Urinary bladder (tissue), 4 donors: ENCODE measurements around the gene ZFP82. TPM values are rescaled to one million over a fixed set of nuclear protein-coding genes. Genes with fewer than 3 reads are reported as not detected.
A peak's percentile ranks its signal among the peaks of the same experiment; 100 is the strongest.

Experiments
- DNase-seq: peaks from one replicate; pipeline ENCODE4 v3.0.0-alpha.2; 2015; ENCODE audit errors: extremely low spot score
- H3K27ac ChIP-seq: one replicate; pipeline ENCODE4 v1.5.1; 2013; ENCODE audit warnings: low read depth, mild to moderate bottlenecking, moderate library complexity
- H3K36me3 ChIP-seq: one replicate; pipeline ENCODE4 v1.6.1; 2013; ENCODE audit warnings: mild to moderate bottlenecking, moderate library complexity; ENCODE audit not compliant: insufficient read depth
- H3K4me1 ChIP-seq: one replicate; pipeline ENCODE4 v1.6.1; 2013; ENCODE audit warnings: mild to moderate bottlenecking, moderate library complexity; ENCODE audit not compliant: insufficient read depth
- H3K4me3 ChIP-seq: one replicate; pipeline ENCODE4 v1.5.1; 2013; ENCODE audit warnings: low read depth, low read length
- WGBS: extraction: QIAGEN DNeasy Blood & Tissue Kit; methylation state at CpG from one replicate; pipeline ENCODE4 v1.1.7; 2013; 5-methylcytosine and 5-hydroxymethylcytosine counted together
- polyA plus RNA-seq: library from polyadenylated mRNA; stranded (reverse); fragments of 200-250 nt; gene quantifications from one replicate; pipeline ENCODE4 v1.2.3, GENCODE V29; 2013
- total RNA-seq: library from RNA; depleted of rRNA; stranded (reverse); fragments of >200 nt; gene quantifications from one replicate; pipeline ENCODE4 v1.2.3, GENCODE V29; 2014
- donor health status: healthy with polysubstance abuse.
- donor health status: healthy.

The ZFP82 gene
- total RNA-seq (22.6 TPM), polyA plus RNA-seq (4.2 TPM)

DNA sequence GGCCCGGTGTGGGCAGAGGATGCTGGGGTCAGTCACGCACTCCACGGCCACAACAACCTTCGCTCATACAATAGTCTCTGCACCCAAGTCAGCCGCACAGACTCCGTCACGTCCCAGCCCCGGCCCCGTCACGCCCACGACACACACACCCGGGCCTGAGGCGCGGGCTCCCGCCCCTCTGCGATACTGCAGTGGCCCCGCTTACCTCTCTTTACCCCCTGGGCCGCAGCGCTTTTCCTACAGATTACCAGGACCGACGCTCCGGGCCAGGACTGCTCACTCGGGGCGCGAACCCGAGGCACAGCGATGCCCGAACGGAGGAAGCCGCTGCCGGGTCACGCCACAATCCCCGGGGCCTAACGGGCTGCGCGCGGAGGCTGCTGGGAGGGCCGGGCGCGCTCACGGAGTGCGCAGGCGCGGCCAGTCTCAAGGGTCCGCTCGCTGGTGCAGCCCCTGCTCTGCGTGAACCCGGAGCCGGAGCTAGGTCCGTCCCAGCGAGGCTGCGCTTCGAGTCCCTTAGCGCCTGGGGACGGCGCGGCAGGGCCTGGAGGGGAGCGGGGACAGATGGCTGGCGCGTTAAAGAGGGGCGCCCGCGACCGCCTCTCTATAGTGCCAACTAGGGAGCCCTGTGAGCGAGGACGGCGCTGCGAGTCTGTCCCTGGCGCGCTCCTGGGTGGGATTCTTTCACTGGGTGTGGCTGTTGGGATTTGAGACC, at the start of gene ZFP82:
Gene ZFP82, minus strand, starts transcription at position 358 of the 715 bp plus-strand sequence. CDS start 8,855 bp downstream, outside the sequence.
- H3K4me1 ChIP-seq: no peaks in the 10 kb centered on the region
- WGBS: under 1% methylated on average over 70 of the region's 70 CpGs
- peak; percentile 43 for DNase-seq
- peak within 1 kb of the TSS; percentile 78 for H3K27ac ChIP-seq
- H3K36me3 ChIP-seq: no peaks in the 10 kb centered on the region
- peak within 1 kb of the TSS; percentile 81 for H3K4me3 ChIP-seq

DNA sequence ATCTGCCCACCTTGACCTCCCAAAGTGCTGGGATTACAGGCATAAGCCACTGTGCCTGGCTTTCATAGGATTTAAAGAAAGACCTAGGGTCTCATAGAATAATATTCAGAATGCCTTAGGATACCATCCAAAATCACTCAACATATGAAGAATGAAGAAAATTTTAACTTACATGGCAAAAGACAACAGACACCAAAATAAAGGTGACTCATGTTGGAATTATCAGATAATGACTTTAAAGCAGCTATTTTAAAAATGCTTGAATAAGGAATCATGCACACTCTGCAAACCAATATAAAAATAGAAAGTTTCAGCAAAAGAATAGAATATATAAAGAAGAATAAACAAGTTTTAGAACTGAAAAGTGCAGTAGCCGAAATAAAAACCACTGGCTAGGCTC, 41.6 kb upstream of the ZFP82 start:
- H3K36me3 ChIP-seq: peaks cover 10% of the 10 kb centered on the region
- H3K27ac ChIP-seq: no peak overlapping the region
- H3K4me3 ChIP-seq: no peak overlapping the region
- DNase-seq: no peak
- no peaks in the 10 kb centered on the region for H3K4me1 ChIP-seq
- WGBS: 95% methylated on average over 1 of the region's 1 CpG

- Histone ChIP-seq H3K4me1 (no peaks in the 10 kb centered on the region), H3K36me3 (peaks cover 4% of the 10 kb centered on the region), H3K27ac (no peak overlapping the region), H3K4me3 (no peak overlapping the region)
- WGBS: 97% methylated on average over 2 of the region's 2 CpGs
- no peak for DNase-seq
Measured at GRCh38 chr19:36456831-36457230, 38.4 kb upstream of the ZFP82 start.

GRCh38 chr19:36449059-36449670, 30.7 kb upstream of the ZFP82 start:
- Histone ChIP-seq H3K27ac (no peak overlapping the region), H3K36me3 (peaks cover 19% of the 10 kb centered on the region), H3K4me1 (no peaks in the 10 kb centered on the region), H3K4me3 (no peak overlapping the region)
- no peak for DNase-seq
- WGBS: 97% methylated on average over 5 of the region's 5 CpGs

GRCh38 chr19:36441339-36441738, 22.9 kb upstream of the ZFP82 start:
- Histone ChIP-seq H3K27ac (no peak overlapping the region), H3K4me3 (no peak overlapping the region), H3K4me1 (no peaks in the 10 kb centered on the region), H3K36me3 (no peaks in the 10 kb centered on the region)
- 59% methylated on average over 1 of the region's 1 CpG for WGBS
- no peak for DNase-seq

- Histone ChIP-seq H3K27ac (no peak overlapping the region), H3K4me3 (no peak overlapping the region), H3K4me1 (no peaks in the 10 kb centered on the region), H3K36me3 (no peaks in the 10 kb centered on the region)
- no peak for DNase-seq
- 48% methylated on average over 2 of the region's 2 CpGs for WGBS
Measured at GRCh38 chr19:36436531-36436930, 18.1 kb upstream of the ZFP82 start.

GRCh38 chr19:36423925-36424324, 5.5 kb upstream of the ZFP82 start:
- H3K4me1 ChIP-seq: no peaks in the 10 kb centered on the region
- 92% methylated on average over 4 of the region's 4 CpGs for WGBS
- no peak overlapping the region for H3K4me3 ChIP-seq
- H3K27ac ChIP-seq: no peak overlapping the region
- no peak for DNase-seq
- no peaks in the 10 kb centered on the region for H3K36me3 ChIP-seq

- no peaks in the 10 kb centered on the region for H3K36me3 ChIP-seq
- DNase-seq: no peak
- no peaks in the 10 kb centered on the region for H3K4me1 ChIP-seq
- no peak overlapping the region for H3K27ac ChIP-seq
- WGBS: 19% methylated on average over 33 of the region's 33 CpGs
- peak overlapping the region; percentile 26 for H3K4me3 ChIP-seq
Measured at GRCh38 chr19:36421749-36422481, 3.5 kb upstream of the ZFP82 start.

GRCh38 chr19:36420961-36421748, 2.7 kb upstream of the ZFP82 start:
- Histone ChIP-seq H3K36me3 (no peaks in the 10 kb centered on the region), H3K27ac (no peak overlapping the region), H3K4me3 (peak overlapping the region; percentile 26), H3K4me1 (no peaks in the 10 kb centered on the region)
- no peak for DNase-seq
- WGBS: 7% methylated on average over 61 of the region's 61 CpGs

- no peaks in the 10 kb centered on the region for H3K36me3 ChIP-seq
- H3K4me1 ChIP-seq: no peaks in the 10 kb centered on the region
- peak overlapping the region; percentile 81 for H3K4me3 ChIP-seq
- peak overlapping the region; percentile 78 for H3K27ac ChIP-seq
- peak; percentile 5 for DNase-seq
- 13% methylated on average over 25 of the region's 25 CpGs for WGBS
Measured at GRCh38 chr19:36417752-36418286, 625 bp downstream of the ZFP82 start.

- peaks cover 9% of the 10 kb centered on the region for H3K36me3 ChIP-seq
- H3K4me1 ChIP-seq: no peaks in the 10 kb centered on the region
- no peak overlapping the region for H3K4me3 ChIP-seq
- DNase-seq: no peak
- 66% methylated on average over 5 of the region's 5 CpGs for WGBS
- no peak overlapping the region for H3K27ac ChIP-seq
Measured at GRCh38 chr19:36409841-36410240, 8.6 kb downstream of the ZFP82 start.

GRCh38 chr19:36408101-36408500, 10.3 kb downstream of the ZFP82 start:
- peaks cover 12% of the 10 kb centered on the region for H3K36me3 ChIP-seq
- no peak for DNase-seq
- H3K4me1 ChIP-seq: no peaks in the 10 kb centered on the region
- H3K4me3 ChIP-seq: no peak overlapping the region
- no peak overlapping the region for H3K27ac ChIP-seq
- WGBS: 98% methylated on average over 3 of the region's 3 CpGs

DNA sequence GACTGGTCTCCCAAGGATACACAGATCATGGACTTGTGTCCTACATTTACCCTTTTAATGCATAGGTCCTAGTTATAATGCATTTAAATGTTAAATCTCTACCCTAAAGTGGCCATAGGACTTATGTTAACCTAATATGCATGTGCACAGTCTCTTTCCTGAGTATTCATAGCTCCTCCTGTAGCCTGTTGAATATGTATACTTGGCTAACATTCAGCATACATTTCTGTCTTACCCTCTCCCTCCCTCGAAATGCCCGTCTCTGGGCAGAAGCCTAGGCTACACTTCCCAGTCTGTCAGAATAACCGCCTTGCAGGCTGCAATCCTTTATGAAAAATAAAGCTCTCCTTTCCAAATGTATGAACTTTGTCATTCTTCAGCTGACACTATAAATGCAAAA, 13.9 kb downstream of the ZFP82 start:
- peaks cover 21% of the 10 kb centered on the region for H3K36me3 ChIP-seq
- WGBS: 98% methylated on average over 3 of the region's 3 CpGs
- no peak overlapping the region for H3K27ac ChIP-seq
- no peak overlapping the region for H3K4me3 ChIP-seq
- H3K4me1 ChIP-seq: no peaks in the 10 kb centered on the region
- DNase-seq: no peak
